ENCODE measurements around the gene SPI1. TPM values are rescaled to one million over a fixed set of nuclear protein-coding genes. Genes with fewer than 3 reads are reported as not detected.

Gene SPI1
- polyA plus RNA-seq, 2 of the 4 experiments (the other 2 are of a cell fraction): 0.14 TPM; not detected in 1

DNA sequence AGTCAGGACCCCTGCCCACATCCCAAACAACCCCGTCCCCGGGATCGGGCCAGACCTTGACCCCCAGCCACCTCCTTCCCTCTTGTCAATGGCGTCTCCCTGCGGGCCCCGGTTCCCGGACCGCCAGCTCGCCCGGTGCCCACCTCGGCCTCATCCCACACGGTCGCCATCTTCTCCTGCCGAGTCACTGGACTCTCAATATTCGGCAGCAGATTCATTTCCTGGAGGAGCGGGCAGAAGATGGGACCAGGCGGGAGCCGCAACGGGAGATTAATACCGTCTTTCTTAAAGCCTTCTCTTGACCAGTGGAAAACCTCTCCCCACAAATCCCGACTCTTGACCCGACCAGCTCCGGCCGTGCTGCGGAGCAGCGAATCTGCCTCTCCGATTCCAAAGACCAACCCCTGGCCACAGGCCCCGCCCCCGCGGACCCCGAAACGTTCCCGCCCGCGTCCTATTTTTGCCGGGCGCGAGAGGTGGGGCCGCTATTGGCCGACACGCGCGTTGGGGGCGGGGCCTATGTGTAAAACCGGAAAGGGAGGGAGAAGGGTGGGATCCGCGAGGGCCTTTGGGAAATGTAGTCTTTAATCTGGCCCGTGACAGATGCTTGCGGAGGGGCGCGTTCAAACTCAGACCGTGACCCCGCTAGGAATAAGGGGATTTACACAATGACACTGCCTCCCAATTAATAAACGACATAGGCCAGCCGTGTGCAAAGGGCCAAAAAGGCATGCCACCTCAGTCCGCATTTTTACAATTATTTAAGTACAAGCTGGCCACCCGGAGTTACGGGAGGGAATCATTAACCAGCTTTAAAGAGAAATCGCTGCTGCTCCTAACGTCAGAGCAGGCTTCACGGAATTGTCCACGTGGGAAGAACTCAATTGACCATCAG, 48.0 kb upstream of the SPI1 start, which contains the start of gene PSMC3 (continued):
- TF ChIP-seq, protein P1, sequence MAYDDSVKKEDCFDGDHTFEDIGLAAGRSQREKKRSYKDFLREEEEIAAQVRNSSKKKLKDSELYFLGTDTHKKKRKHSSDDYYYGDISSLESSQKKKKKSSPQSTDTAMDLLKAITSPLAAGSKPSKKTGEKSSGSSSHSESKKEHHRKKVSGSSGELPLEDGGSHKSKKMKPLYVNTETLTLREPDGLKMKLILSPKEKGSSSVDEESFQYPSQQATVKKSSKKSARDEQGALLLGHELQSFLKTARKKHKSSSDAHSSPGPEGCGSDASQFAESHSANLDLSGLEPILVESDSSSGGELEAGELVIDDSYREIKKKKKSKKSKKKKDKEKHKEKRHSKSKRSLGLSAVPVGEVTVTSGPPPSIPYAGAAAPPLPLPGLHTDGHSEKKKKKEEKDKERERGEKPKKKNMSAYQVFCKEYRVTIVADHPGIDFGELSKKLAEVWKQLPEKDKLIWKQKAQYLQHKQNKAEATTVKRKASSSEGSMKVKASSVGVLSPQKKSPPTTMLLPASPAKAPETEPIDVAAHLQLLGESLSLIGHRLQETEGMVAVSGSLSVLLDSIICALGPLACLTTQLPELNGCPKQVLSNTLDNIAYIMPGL (CRISPR knock-in tag; IDR thresholded peaks at IDR 0.05; ENCODE audit: borderline replicate concordance): peak; percentile 77; the same call in 1 of the 2 replicates
- TF ChIP-seq ZC3H11A (IDR thresholded peaks at IDR 0.05) (no peak), FOSL2 (IDR thresholded peaks at IDR 0.05) (no peak), FOSL2 (CRISPR knock-in tag; IDR thresholded peaks at IDR 0.05) (peak; percentile 55; the same call in 1 of the 2 replicates), FOXS1 (CRISPR knock-in tag; IDR thresholded peaks at IDR 0.05) (no peak), TP53 (CRISPR knock-in tag; IDR thresholded peaks at IDR 0.05) (no peak), KDM5A (IDR thresholded peaks at IDR 0.05) (peak; percentile 89), HDAC2 (IDR thresholded peaks at IDR 0.05) (peak; percentile 38; the same call in 1 of the 2 replicates), CBX8 (IDR thresholded peaks at IDR 0.05) (no peak), HOXB5 (CRISPR knock-in tag; IDR thresholded peaks at IDR 0.05) (0 out of 2 replicates have a peak, but pooled peaks have one; percentile 45), RFX5 (IDR thresholded peaks at IDR 0.05) (no peak), MAZ (IDR thresholded peaks at IDR 0.05; ENCODE audit: borderline replicate concordance, low read depth, low read length) (no peak; the same call in 1 of the 2 replicates), RARB (CRISPR knock-in tag; IDR thresholded peaks at IDR 0.05) (no peak), JUN (IDR thresholded peaks at IDR 0.05) (peak; percentile 64 to 84; a peak in 4 of 5 replicates)
- TF ChIP-seq, protein P2, sequence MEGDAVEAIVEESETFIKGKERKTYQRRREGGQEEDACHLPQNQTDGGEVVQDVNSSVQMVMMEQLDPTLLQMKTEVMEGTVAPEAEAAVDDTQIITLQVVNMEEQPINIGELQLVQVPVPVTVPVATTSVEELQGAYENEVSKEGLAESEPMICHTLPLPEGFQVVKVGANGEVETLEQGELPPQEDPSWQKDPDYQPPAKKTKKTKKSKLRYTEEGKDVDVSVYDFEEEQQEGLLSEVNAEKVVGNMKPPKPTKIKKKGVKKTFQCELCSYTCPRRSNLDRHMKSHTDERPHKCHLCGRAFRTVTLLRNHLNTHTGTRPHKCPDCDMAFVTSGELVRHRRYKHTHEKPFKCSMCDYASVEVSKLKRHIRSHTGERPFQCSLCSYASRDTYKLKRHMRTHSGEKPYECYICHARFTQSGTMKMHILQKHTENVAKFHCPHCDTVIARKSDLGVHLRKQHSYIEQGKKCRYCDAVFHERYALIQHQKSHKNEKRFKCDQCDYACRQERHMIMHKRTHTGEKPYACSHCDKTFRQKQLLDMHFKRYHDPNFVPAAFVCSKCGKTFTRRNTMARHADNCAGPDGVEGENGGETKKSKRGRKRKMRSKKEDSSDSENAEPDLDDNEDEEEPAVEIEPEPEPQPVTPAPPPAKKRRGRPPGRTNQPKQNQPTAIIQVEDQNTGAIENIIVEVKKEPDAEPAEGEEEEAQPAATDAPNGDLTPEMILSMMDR (IDR thresholded peaks at IDR 0.05): no peak

DNA sequence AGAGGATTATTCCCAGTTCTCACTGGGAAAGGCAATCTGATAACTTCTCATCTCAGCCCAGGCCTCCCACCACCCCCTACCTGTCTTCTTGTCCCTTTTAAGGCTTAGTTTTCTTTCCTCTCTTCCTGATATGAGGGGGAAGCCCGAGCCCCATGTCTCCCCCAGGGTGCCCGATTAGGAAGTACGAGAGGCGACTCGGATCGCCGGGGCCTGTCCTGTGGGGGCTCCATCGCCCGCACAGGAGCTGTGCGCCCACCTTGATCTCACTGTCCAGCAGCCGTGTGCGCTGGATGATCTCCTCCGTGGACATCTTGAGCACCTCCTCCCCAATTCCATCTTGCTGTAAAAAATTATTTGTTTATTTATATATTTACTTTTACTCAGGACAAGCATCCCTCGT, 47.3 kb upstream of the SPI1 start:
- no peak for DNase-seq (ENCODE audit: low read depth in 1 of 2, low spot score in 1 of 2)
- H3K4me2 ChIP-seq: peak overlapping the region; percentile 96
- H3K27ac ChIP-seq: peak overlapping the region; percentile 88 to 92
- peaks cover 14% of the 10 kb centered on the region for H3K4me1 ChIP-seq
- ChIA-PET CTCF (interaction anchor here (0.8 to 8.1 kb wide), 5 partner anchors 9 to 51 kb away, joined by 3 to 75 read pairs (median 4); partner anchors contain the start of gene SLC39A13), POLR2A (interaction anchor here (1.0 kb wide), 1 partner anchor 9 kb away, joined by 4 read pairs; no protein-coding TSS in a partner anchor)
- H3K4me3 ChIP-seq: peak overlapping the region; percentile 68
- WGBS (ENCODE audit: missing lambda C conversion rate): 0% methylated on average over 14 of the region's 14 CpGs
- no peaks in the 10 kb centered on the region for H3K9me3 ChIP-seq
- no peak for ATAC-seq
- FAIRE-seq: no peak
- TF ChIP-seq ZNF302 (CRISPR knock-in tag; IDR thresholded peaks at IDR 0.05) (no peak), MAFK (IDR thresholded peaks at IDR 0.05; ENCODE audit: partially characterized antibody) (no peak), NPAS2 (CRISPR knock-in tag; IDR thresholded peaks at IDR 0.05; ENCODE audit: borderline replicate concordance) (no peak), KDM1A (IDR thresholded peaks at IDR 0.05; ENCODE audit: low read depth) (no peak), ZSCAN20 (CRISPR knock-in tag; IDR thresholded peaks at IDR 0.05) (no peak), HOXA7 (CRISPR knock-in tag; IDR thresholded peaks at IDR 0.05) (no peak), KDM5A (IDR thresholded peaks at IDR 0.05) (no peak), RARB (CRISPR knock-in tag; IDR thresholded peaks at IDR 0.05) (no peak), MYC (IDR thresholded peaks at IDR 0.05; ENCODE audit: borderline replicate concordance, low read length) (no peak), CBX2 (IDR thresholded peaks at IDR 0.05; ENCODE audit: borderline replicate concordance, low read depth) (no peak)
- TF ChIP-seq, protein P2 (IDR thresholded peaks at IDR 0.05): no peak
- TF ChIP-seq, protein P3, sequence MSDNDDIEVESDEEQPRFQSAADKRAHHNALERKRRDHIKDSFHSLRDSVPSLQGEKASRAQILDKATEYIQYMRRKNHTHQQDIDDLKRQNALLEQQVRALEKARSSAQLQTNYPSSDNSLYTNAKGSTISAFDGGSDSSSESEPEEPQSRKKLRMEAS (IDR thresholded peaks at IDR 0.05): no peak
- TF ChIP-seq, protein P4, sequence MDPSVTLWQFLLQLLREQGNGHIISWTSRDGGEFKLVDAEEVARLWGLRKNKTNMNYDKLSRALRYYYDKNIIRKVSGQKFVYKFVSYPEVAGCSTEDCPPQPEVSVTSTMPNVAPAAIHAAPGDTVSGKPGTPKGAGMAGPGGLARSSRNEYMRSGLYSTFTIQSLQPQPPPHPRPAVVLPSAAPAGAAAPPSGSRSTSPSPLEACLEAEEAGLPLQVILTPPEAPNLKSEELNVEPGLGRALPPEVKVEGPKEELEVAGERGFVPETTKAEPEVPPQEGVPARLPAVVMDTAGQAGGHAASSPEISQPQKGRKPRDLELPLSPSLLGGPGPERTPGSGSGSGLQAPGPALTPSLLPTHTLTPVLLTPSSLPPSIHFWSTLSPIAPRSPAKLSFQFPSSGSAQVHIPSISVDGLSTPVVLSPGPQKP (IDR thresholded peaks at IDR 0.05; ENCODE audit: low read depth, low read length): no peak
- TF ChIP-seq, protein P5, sequence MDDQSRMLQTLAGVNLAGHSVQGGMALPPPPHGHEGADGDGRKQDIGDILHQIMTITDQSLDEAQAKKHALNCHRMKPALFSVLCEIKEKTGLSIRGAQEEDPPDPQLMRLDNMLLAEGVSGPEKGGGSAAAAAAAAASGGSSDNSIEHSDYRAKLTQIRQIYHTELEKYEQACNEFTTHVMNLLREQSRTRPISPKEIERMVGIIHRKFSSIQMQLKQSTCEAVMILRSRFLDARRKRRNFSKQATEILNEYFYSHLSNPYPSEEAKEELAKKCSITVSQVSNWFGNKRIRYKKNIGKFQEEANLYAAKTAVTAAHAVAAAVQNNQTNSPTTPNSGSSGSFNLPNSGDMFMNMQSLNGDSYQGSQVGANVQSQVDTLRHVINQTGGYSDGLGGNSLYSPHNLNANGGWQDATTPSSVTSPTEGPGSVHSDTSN (IDR thresholded peaks at IDR 0.05): no peak
- TF ChIP-seq, protein P6, sequence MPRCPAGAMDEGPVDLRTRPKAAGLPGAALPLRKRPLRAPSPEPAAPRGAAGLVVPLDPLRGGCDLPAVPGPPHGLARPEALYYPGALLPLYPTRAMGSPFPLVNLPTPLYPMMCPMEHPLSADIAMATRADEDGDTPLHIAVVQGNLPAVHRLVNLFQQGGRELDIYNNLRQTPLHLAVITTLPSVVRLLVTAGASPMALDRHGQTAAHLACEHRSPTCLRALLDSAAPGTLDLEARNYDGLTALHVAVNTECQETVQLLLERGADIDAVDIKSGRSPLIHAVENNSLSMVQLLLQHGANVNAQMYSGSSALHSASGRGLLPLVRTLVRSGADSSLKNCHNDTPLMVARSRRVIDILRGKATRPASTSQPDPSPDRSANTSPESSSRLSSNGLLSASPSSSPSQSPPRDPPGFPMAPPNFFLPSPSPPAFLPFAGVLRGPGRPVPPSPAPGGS (IDR thresholded peaks at IDR 0.05): no peak

Measured in A549 (cell line).